B cell (primary cell): ENCODE results near the gene HELLS.

ENCODE experiments used
- EZH2 ChIP-seq: IDR thresholded peaks from 2 replicates; pipeline ENCODE4 v1.6.1; 2012; ENCODE audit warnings: borderline replicate concordance, low read depth, mild to moderate bottlenecking, moderate library complexity, low read length; ENCODE audit not compliant: insufficient read depth, poor library complexity, severe bottlenecking
- TF ChIP-seq, protein P1 (sequence below): fragments of 200-600 bp; IDR thresholded peaks from one replicate; pipeline ENCODE4 v1.8.0; 2022; ENCODE audit warnings: antibody characterized with exemption, mild to moderate bottlenecking

- TF ChIP-seq, protein P1, sequence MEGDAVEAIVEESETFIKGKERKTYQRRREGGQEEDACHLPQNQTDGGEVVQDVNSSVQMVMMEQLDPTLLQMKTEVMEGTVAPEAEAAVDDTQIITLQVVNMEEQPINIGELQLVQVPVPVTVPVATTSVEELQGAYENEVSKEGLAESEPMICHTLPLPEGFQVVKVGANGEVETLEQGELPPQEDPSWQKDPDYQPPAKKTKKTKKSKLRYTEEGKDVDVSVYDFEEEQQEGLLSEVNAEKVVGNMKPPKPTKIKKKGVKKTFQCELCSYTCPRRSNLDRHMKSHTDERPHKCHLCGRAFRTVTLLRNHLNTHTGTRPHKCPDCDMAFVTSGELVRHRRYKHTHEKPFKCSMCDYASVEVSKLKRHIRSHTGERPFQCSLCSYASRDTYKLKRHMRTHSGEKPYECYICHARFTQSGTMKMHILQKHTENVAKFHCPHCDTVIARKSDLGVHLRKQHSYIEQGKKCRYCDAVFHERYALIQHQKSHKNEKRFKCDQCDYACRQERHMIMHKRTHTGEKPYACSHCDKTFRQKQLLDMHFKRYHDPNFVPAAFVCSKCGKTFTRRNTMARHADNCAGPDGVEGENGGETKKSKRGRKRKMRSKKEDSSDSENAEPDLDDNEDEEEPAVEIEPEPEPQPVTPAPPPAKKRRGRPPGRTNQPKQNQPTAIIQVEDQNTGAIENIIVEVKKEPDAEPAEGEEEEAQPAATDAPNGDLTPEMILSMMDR = no peak
- TF ChIP-seq EZH2 = no peak
These were observed 45.5 kb upstream of the HELLS start for GRCh38 chr10:94500063-94500462.
